Lung microvascular endothelial cell (primary cell): ENCODE results near the gene GLRX2. TPM values are rescaled to one million over a fixed set of nuclear protein-coding genes. Genes with fewer than 3 reads are reported as not detected.
"Not testable (repeated sequence)": the region's sequence is repeated elsewhere in the genome, so short reads cannot be mapped to it uniquely, and the experiment has no call there.

ENCODE experiments used
- DNase-seq, 2 donors: peaks; one replicate each; pipeline versions ENCODE4 v3.0.0 to v3.0.0-alpha.2; 2010; ENCODE audit warnings: low read depth in 2 of 2
- total RNA-seq: library from RNA; depleted of rRNA; stranded (reverse); fragments of >200 nt; gene quantifications from 2 replicates; pipeline ENCODE4 v1.2.1, GENCODE V29; 2014

Gene GLRX2
- total RNA-seq, 1 donor from 2014 or later: 6.7 TPM

DNA sequence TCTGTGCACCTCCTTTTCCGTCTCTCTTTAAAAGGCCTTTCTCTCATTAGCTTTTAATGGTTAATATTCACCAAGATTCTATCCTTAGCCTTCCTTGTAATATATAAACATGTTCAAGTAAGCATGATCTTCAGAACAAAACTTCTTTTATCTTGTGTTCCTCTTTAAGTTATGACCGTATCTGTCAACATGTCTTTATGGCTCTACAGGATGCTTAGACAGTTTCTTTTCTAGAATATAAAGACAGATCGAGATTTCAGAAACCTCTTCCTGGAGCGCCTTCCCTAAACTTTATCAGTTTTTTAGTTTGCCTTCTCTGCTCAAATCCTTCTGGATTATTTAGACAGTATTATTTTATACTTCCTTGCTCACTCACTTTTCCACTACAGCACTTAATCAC, 38.6 kb downstream of the GLRX2 start:
- DNase-seq: no peak

DNA sequence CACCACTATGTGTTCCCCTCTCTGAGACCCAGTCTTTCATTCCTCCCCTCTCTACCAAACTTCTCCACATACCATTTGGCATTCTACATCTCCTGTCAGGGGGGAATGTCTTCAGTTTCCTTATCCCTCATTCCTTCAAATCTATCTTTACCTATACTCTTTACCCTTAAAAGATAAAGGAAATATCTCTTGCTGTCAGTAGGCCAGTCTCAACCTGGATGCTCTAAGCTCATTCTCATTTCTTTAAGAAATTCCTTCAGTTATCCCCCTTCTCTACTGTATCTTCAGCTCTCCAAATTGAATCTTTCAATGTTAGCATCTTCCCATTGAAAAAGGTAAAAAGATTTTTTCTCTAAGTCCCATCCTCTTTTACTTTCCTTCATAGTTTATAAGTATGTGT, 39.3 kb downstream of the GLRX2 start:
- DNase-seq: no peak

DNA sequence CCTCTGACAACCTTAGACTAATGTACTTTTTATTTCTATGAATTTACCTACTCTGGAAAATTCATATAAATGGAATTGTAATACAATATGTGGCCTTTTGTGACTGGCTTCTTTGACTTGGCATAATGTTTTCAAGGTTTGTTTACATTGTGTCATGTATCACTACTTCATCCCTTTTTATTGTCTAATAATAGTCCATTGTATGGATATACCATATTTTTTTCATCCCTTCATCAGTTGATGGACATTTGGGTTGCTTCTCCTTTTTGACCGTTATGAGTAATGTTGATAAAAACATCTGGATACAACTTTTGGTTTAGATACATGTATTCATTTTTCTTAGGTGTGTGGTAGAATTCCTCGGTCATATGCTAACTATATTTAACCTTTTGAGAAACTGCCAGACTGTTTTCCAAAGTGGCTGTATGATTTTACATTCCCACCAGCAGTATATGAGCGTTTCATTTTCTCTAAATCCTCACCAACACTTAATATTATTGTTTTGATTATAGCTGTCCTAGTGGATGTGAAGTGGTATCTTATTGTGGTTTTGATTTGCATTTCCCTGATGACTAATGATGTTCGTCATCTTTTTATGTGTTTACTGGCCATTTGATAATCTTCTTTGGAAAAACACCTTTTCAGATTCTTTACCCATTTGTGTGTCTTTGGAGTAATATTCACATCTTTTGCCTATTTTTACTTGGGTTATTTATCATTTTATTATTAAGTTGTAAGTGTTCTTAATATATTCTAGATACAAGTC, 42.3 kb downstream of the GLRX2 start:
- peak in 1 of 2 donors; percentile 14 for DNase-seq

DNA sequence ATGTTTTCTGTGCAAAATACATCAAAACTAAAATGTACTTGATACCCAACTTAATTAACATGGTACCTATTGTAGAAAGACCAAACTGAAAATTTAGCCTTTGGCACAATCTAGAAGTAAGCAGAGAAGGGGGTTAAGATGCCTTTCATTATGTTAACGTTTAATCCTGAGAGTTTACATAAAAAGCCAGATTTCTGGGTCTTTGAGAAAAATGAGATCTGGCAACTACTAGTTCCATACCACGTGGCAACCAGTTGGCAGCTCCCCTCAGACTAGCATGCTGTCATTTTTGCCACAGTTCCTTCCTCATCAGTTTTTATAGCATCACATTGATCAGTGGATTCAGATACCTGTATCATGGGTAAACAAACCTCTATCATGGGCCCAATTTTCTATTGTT, 44.3 kb downstream of the GLRX2 start:
- DNase-seq: peak; percentile 28 to 59

DNA sequence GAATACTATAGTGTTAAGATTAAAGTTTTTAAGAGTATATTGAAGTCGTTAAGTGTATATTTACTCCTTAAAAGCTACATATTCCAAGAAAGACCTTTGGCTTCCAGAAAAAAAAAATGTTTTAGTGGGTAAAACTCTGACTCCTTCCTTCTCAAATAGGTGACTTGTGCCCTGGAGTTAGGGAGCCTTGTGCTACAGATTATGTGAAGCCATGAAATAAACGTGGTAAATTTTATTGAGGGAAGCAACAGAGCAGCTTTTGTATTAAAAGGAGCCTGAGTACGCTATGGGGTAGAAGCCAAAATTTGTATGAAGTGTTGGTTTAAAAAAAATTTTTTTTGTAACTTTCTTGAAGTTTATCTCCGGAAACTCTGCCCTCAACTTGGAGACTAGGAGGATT, 44.8 kb downstream of the GLRX2 start:
- DNase-seq: peak; percentile 4 to 20

DNA sequence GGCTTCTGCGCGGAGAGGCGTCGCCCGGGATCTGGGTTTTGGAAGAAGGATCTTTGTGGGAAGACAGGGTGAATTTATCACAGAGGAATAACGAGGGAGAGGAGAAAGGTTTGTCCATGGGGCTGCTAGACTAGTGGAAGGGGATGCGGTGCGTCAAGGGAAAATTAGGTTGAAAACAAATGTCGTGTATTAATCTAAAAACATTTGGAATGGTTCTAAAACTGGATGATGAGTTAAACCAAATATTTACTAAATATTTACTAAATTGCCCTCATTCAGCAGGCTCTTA, 45.2 kb downstream of the GLRX2 start:
- DNase-seq: no peak

DNA sequence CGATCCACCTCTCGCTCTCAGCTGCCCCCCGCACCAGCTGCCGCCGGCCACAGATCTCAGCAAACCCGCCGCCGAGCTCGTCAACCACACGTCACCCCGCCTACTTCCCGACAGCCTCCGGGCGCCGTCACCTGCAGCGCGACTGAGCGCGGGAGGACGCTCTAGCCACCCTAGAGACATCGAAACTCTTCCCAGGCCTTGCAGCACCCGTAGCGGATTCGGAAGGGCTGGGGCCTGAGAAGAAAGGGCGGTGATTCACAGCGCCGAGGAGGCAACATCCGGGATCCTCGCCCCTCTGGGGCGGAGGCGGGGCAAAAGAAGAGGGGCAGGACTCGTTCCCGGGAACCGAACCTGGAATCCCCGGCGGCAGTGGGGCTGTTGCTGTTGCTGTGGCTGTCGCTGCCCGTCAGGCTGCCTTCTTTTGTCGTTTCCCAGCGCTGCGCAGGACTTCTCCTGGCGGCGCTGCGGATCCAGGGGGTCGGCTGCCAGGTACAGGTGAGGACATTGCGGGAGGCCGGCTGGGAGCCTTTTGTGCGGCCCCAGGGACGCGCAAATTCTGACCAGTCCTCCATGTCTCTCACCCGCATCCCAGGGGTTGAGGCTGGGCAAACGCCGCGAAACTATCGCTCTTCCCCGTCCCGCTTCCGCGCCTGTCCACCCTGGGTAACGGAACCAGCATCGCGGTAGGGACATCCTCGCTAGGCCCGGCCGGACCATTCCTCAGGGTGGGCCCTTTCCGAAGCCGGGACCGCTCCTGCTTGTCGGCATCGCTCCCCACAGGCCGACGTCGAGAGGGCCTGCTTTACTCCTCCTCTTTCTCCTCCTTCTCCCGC, 45.7 kb downstream of the GLRX2 start, which contains the start of the genes RO60 and UCHL5:
Gene RO60, plus strand, starts transcription at position 331 of the 833 bp plus-strand sequence. CDS start 9,443 bp downstream, outside the sequence.
Gene UCHL5, minus strand, starts transcription at position 79 of the 833 bp plus-strand sequence. CDS start 100 bp downstream, outside the sequence.
- peak; percentile 99 for DNase-seq

DNA sequence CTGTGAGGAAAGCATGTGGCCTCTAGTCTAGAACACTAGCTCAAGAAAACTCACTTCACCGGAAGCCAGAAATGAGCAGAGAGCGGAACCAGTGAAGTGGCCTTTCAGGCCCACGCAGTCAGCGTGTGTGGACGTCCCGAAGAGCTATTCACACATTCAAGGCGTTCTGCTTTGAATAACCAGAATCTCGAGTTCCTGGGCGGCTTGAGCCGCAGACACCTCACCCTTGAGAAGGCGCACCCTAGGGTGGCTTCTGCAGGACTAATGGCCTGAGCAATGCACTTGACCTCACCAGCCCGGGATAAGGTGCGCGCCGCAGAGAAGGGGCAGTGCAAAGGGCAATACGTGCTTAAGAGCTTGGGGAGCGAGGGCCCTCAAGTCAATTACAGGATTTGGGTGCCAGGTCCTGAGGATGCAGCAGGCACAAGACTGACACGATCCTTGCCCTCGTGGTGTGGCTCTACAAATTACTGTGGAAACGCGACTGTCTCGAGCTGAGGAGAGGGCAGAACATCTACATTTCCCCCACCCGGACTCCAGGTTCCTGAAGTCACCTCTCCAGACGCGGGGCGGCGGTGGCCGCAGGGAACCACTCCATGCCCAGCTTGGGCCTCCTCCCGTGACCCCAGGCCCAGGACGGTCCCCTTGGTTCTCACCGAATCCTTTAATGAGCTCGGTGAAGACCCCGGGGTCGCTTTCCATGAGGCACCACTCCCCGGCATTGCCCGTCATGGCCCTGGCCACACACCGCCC, 46.5 kb downstream of the GLRX2 start:
- peak; percentile 30 to 61 for DNase-seq

DNA sequence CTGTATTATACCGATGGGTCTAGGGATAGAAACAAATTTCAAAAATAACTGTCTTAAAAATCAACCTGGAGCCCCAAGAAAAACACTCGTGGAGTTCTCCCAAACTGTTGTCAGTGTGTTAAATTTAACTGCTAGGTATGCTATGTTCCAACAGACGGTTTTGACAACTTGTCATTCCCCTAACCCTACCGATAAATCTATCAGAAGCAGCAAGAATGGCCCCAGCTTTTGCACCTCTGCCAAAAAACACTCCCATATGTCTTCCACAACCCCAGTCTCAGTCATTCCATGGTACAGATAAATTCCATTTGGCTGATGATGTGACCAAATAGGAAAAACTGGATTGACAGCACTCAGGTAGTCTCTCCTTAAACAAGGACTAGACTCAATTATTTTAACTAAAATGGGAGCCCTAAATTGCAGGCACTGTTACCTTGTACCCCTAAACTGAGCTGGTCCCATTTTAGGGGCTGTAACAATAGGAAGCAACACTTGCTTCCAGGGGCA, 51.0 kb downstream of the GLRX2 start:
- no peak for DNase-seq

DNA sequence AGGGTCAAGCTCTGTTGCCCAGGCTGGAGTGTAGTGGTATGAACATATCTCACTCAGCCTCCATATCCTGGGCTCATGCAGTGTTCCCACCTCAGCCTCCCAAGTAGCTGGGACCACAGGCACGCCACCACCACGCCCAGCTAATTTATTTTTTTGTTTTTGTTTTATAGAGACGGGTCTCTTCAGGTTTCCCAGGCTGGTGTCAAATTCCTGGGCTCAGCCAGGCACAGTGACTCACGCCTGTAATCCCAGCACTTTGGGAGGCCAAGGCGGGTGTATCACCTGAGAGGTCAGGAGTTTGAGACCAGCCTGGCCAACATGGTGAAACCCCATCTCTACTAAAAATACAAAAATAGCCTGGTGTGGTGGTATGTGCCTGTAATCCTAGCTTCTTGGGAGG, 56.3 kb downstream of the GLRX2 start:
- DNase-seq: not testable (repeated sequence)

Other genes with a start within 250 kb of the GLRX2 start
- gene UCHL5, start 46.1 kb downstream of the GLRX2 start, total RNA-seq: 12.4 and 12.9 TPM in 2 replicates
- 112 and 154 TPM in 2 replicates for gene RO60, start 45.8 kb downstream of the GLRX2 start, total RNA-seq
- gene CDC73, start 16.6 kb upstream of the GLRX2 start, total RNA-seq: 8.9 and 12.9 TPM in 2 replicates
- 3.7 and 5.0 TPM in 2 replicates for gene B3GALT2, start 81.2 kb upstream of the GLRX2 start, total RNA-seq